Glutamatergic neuron (in vitro differentiated cells): ENCODE results near the gene SAMD5. TPM values are rescaled to one million over a fixed set of nuclear protein-coding genes. Genes with fewer than 3 reads are reported as not detected.

Source experiments
- DNase-seq: peaks from one replicate; pipeline ENCODE4 v3.0.0; 2022
- H3K27ac Mint-ChIP-seq: one replicate; pipeline ENCODE4 v1.8.0; 2020; ENCODE audit warnings: mild to moderate bottlenecking, mixed read lengths, inconsistent platforms; ENCODE audit not compliant: unreplicated experiment
- H3K27me3 Mint-ChIP-seq: one replicate; pipeline ENCODE4 v1.8.0; 2020; ENCODE audit warnings: mild to moderate bottlenecking, moderate library complexity, mixed read lengths, inconsistent platforms; ENCODE audit not compliant: unreplicated experiment
- H3K36me3 Mint-ChIP-seq: one replicate; pipeline ENCODE4 v1.8.0; 2020; ENCODE audit warnings: mild to moderate bottlenecking, mixed read lengths, inconsistent platforms; ENCODE audit not compliant: unreplicated experiment
- H3K4me1 Mint-ChIP-seq: one replicate; pipeline ENCODE4 v1.8.0; 2020; ENCODE audit warnings: mild to moderate bottlenecking, low read depth, mixed read lengths, inconsistent platforms; ENCODE audit not compliant: unreplicated experiment
- H3K4me3 Mint-ChIP-seq: one replicate; pipeline ENCODE4 v1.8.0; 2020; ENCODE audit warnings: mild to moderate bottlenecking, mixed read lengths, inconsistent platforms; ENCODE audit not compliant: unreplicated experiment
- H3K9me3 Mint-ChIP-seq: one replicate; pipeline ENCODE4 v1.8.0; 2020; ENCODE audit warnings: mild to moderate bottlenecking, moderate library complexity, mixed read lengths, inconsistent platforms; ENCODE audit not compliant: unreplicated experiment
- total RNA-seq: library from RNA; stranded (reverse); fragmentation: NEBNext Ultra II Directional; extraction: Animal tissue kit (Norgen Biotek cat#: 25700); gene quantifications from one replicate; pipeline ENCODE4 v1.2.1, GENCODE V29; 2021; ENCODE audit not compliant: unreplicated experiment
- TF ChIP-seq, protein P1 (sequence below): fragments of 200-600 bp; sonication (generic); IDR thresholded peaks from one replicate; pipeline ENCODE4 v1.5.0; 2021; ENCODE audit not compliant: partially characterized antibody, unreplicated experiment

The SAMD5 gene
- total RNA-seq, 1 donor from 2014 or later: 1.6 TPM

DNA sequence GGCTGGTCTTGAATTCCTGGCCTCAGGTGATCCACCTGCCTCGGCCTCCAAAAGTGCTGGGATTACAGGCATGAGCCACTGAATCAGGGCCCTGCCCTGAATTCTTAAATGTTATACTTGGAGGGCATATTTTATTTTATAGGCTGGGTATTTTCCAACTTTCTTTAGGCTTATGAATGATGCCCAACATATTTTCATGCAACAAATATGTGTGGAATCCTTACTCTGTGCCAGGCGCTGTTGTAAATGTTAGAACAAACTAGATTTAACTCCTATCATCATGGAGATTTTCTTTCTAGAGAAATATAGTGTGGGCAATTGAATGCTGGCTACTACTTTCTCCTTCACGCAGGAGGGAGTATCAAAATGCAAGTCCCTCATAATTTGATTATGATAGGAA is 71.2 kb downstream of the SAMD5 start:
- no peak for DNase-seq
- Mint-ChIP-seq H3K27me3 (no peaks in the 10 kb centered on the region), H3K9me3 (no peaks in the 10 kb centered on the region), H3K27ac (no peak overlapping the region), H3K4me3 (no peak overlapping the region), H3K36me3 (no peaks in the 10 kb centered on the region), H3K4me1 (no peaks in the 10 kb centered on the region)
- TF ChIP-seq, protein P1, sequence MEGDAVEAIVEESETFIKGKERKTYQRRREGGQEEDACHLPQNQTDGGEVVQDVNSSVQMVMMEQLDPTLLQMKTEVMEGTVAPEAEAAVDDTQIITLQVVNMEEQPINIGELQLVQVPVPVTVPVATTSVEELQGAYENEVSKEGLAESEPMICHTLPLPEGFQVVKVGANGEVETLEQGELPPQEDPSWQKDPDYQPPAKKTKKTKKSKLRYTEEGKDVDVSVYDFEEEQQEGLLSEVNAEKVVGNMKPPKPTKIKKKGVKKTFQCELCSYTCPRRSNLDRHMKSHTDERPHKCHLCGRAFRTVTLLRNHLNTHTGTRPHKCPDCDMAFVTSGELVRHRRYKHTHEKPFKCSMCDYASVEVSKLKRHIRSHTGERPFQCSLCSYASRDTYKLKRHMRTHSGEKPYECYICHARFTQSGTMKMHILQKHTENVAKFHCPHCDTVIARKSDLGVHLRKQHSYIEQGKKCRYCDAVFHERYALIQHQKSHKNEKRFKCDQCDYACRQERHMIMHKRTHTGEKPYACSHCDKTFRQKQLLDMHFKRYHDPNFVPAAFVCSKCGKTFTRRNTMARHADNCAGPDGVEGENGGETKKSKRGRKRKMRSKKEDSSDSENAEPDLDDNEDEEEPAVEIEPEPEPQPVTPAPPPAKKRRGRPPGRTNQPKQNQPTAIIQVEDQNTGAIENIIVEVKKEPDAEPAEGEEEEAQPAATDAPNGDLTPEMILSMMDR: no peak

DNA sequence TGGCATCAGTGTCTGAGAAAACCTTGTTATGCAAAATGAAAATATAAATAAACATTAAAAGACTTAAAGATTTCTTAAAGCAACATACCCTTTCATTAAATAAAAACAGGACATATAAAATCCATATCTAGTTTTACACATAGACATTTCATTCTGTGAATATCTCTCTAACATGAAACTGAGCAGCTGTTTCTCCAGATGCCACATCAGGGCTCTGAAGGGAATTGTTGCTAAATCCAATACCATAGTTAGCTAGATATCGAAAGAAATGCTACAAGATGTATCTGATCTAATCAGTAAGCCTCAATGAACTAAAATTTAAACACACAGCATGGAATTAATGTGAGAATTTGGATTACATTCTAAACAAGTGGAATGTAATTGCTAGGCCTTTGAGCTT is 74.5 kb downstream of the SAMD5 start:
- no peak overlapping the region for H3K27ac Mint-ChIP-seq
- TF ChIP-seq, protein P1: no peak
- no peak for DNase-seq
- no peaks in the 10 kb centered on the region for H3K27me3 Mint-ChIP-seq
- H3K4me1 Mint-ChIP-seq: no peaks in the 10 kb centered on the region
- no peaks in the 10 kb centered on the region for H3K36me3 Mint-ChIP-seq
- H3K9me3 Mint-ChIP-seq: no peaks in the 10 kb centered on the region
- H3K4me3 Mint-ChIP-seq: no peak overlapping the region

DNA sequence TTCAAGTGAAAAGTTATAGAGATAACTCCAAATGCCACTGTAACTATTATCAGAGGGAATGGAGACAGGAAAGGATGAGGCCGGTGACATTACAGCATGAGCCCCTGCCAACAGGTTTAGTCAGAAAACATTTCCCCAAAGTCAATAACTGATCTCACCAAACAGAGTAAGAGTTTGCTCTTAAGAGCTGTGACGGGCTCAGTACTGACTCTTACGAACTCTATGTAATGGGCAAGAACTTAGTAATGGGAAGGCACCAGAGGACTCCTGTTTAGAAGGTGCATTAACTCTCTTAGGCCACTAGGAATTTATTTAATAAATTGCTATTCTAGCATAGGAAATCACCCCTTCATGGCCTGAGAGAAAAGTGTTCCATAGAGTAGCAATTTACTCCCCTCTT is 76.8 kb downstream of the SAMD5 start:
- no peak for DNase-seq
- Mint-ChIP-seq H3K27me3 (no peaks in the 10 kb centered on the region), H3K4me1 (no peaks in the 10 kb centered on the region), H3K36me3 (no peaks in the 10 kb centered on the region), H3K9me3 (no peaks in the 10 kb centered on the region), H3K27ac (no peak overlapping the region), H3K4me3 (no peak overlapping the region)
- TF ChIP-seq, protein P1: no peak

DNA sequence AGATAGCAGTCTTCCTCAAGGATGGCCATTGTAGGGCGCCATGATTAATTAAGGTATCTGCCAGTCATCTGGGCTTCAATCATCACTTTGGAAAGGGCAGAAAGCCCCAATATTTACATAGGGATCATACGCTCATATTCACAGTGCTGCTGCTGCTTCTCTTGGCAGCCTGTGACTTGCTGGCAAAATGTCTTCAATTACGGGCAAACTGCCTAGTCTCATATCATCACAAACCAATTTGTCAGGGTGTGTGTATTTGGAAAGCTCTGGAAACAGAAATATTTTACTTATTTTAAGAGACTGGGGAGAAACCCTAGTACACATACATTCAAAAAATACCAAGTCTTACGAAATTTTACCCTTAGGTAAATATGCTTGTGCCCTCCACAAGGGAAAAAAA is 77.6 kb downstream of the SAMD5 start:
- no peaks in the 10 kb centered on the region for H3K9me3 Mint-ChIP-seq
- no peaks in the 10 kb centered on the region for H3K27me3 Mint-ChIP-seq
- no peak for DNase-seq
- TF ChIP-seq, protein P1: no peak
- no peak overlapping the region for H3K27ac Mint-ChIP-seq
- no peaks in the 10 kb centered on the region for H3K36me3 Mint-ChIP-seq
- H3K4me1 Mint-ChIP-seq: no peaks in the 10 kb centered on the region
- no peak overlapping the region for H3K4me3 Mint-ChIP-seq

DNA sequence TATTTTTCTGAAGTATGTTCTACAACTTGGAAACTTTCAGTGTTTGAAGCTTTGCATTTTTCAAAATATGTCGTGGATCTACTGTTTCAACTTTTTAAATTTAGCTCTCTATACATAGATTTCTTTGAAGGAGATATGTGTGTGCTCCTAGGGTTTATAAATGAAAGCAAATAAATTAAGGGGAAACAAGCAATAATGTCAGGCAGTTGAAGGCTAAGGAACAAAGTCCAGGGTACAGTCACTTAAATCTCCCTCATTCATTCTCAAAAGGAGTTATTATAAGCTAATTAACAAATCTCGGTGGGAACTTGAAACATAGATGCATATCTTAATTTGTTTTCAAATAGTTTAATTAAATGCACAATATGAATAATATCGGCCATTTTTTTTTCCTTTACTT is 79.4 kb downstream of the SAMD5 start:
- Mint-ChIP-seq H3K36me3 (no peaks in the 10 kb centered on the region), H3K27ac (no peak overlapping the region), H3K27me3 (no peaks in the 10 kb centered on the region), H3K4me1 (no peaks in the 10 kb centered on the region), H3K9me3 (no peaks in the 10 kb centered on the region), H3K4me3 (no peak overlapping the region)
- TF ChIP-seq, protein P1: no peak
- no peak for DNase-seq
